Right atrium auricular region (tissue), 2 donors: ENCODE results near the gene TRERF1. TPM values are rescaled to one million over a fixed set of nuclear protein-coding genes. Genes with fewer than 3 reads are reported as not detected.
"Not testable (repeated sequence)": the region's sequence is repeated elsewhere in the genome, so short reads cannot be mapped to it uniquely, and the experiment has no call there.

ENCODE experiments used
- DNase-seq: peaks from one replicate; pipeline ENCODE4 v3.0.0-alpha.2; 2019; ENCODE audit warnings: low spot score
- H3K27ac ChIP-seq, 2 donors: fragments of 200-600 bp; sonication (generic); 1 replicate in 1 of 2; 2 replicates in 1 of 2; pipeline ENCODE4 v1.5.1; 2016 to 2019
- H3K27me3 ChIP-seq, 2 donors: fragments of 200-600 bp; sonication (generic); one replicate each; pipeline versions ENCODE4 v1.5.1 to v1.6.0; 2017 to 2019
- H3K36me3 ChIP-seq: fragments of 200-600 bp; sonication (generic); one replicate; pipeline ENCODE4 v1.5.1; 2016
- H3K4me1 ChIP-seq, 2 donors: fragments of 200-600 bp; sonication (generic); one replicate each; pipeline versions ENCODE4 v1.5.1 to v1.6.0; 2017 to 2019
- H3K4me3 ChIP-seq, 2 donors: fragments of 200-600 bp; sonication (generic); 1 replicate in 1 of 2; 2 replicates in 1 of 2; pipeline ENCODE4 v1.5.1; 2017 to 2019; ENCODE audit warnings: mild to moderate bottlenecking in 1 of 2, moderate library complexity in 1 of 2
- H3K9me3 ChIP-seq, 2 donors: fragments of 200-600 bp; sonication (generic); one replicate each; pipeline ENCODE4 v1.5.1; 2019
- total RNA-seq, 2 donors: library from RNA; depleted of rRNA; stranded (reverse); fragments of >200 nt; gene quantifications; one replicate each; pipeline ENCODE4 v1.1.0, GENCODE V29; 2016
- TF ChIP-seq, protein P1 (sequence below), 2 donors: fragments of 200-600 bp; sonication (generic); IDR thresholded peaks; one replicate each; pipeline ENCODE4 v1.5.1; 2019; ENCODE audit warnings: antibody characterized with exemption in 2 of 2

The TRERF1 gene
- total RNA-seq, 2 donors from 2014 or later, result 1.9 to 2.5 TPM

GRCh38 chr6:42482174-42482573, 30.4 kb upstream of the TRERF1 start:
- H3K36me3 ChIP-seq, result no peaks in the 10 kb centered on the region
- no peak overlapping the region for H3K27ac ChIP-seq
- H3K4me1 ChIP-seq, result no peaks in the 10 kb centered on the region
- no peak for DNase-seq
- TF ChIP-seq, protein P1, sequence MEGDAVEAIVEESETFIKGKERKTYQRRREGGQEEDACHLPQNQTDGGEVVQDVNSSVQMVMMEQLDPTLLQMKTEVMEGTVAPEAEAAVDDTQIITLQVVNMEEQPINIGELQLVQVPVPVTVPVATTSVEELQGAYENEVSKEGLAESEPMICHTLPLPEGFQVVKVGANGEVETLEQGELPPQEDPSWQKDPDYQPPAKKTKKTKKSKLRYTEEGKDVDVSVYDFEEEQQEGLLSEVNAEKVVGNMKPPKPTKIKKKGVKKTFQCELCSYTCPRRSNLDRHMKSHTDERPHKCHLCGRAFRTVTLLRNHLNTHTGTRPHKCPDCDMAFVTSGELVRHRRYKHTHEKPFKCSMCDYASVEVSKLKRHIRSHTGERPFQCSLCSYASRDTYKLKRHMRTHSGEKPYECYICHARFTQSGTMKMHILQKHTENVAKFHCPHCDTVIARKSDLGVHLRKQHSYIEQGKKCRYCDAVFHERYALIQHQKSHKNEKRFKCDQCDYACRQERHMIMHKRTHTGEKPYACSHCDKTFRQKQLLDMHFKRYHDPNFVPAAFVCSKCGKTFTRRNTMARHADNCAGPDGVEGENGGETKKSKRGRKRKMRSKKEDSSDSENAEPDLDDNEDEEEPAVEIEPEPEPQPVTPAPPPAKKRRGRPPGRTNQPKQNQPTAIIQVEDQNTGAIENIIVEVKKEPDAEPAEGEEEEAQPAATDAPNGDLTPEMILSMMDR (IDR thresholded peaks at IDR 0.05), result no peak
- H3K9me3 ChIP-seq, result no peaks in the 10 kb centered on the region
- no peak overlapping the region for H3K4me3 ChIP-seq
- H3K27me3 ChIP-seq, result no peaks in the 10 kb centered on the region

DNA sequence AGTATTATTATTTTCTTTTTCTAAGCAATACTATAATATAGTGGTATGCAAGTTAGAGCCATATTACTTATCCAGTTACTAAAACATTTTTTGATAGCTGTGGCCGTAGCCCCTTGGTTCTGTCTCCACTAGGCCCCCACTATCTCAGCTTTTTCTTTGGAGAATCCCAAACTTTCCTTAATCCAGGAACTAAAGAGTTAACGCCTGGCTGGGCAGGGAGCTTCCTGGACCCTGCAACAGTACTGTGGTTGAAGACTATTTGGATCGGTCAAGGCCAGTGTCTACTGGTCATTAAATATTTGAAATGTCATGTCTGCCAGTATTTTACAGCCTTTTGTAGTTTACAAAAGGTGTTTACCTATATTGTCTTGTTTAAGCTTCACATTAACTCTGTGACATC, 20.0 kb upstream of the TRERF1 start:
- Histone ChIP-seq H3K36me3 (no peaks in the 10 kb centered on the region), H3K27me3 (no peaks in the 10 kb centered on the region), H3K4me1 (no peaks in the 10 kb centered on the region), H3K27ac (no peak overlapping the region), H3K4me3 (no peak overlapping the region), H3K9me3 (peaks cover 7 to 8% of the 10 kb centered on the region in 2 donors)
- DNase-seq, result no peak
- TF ChIP-seq, protein P1 (IDR thresholded peaks at IDR 0.05), result no peak

GRCh38 chr6:42471142-42471541, 19.4 kb upstream of the TRERF1 start:
- Histone ChIP-seq H3K27ac (no peak overlapping the region), H3K9me3 (peaks cover 7 to 8% of the 10 kb centered on the region in 2 donors), H3K4me3 (no peak overlapping the region), H3K36me3 (no peaks in the 10 kb centered on the region), H3K4me1 (no peaks in the 10 kb centered on the region), H3K27me3 (no peaks in the 10 kb centered on the region)
- no peak for DNase-seq
- TF ChIP-seq, protein P1 (IDR thresholded peaks at IDR 0.05), result no peak

- no peaks in the 10 kb centered on the region for H3K4me1 ChIP-seq
- H3K36me3 ChIP-seq, result no peaks in the 10 kb centered on the region
- no peaks in the 10 kb centered on the region for H3K27me3 ChIP-seq
- H3K4me3 ChIP-seq, result no peak overlapping the region
- TF ChIP-seq, protein P1 (IDR thresholded peaks at IDR 0.05), result no peak
- no peak overlapping the region for H3K27ac ChIP-seq
- H3K9me3 ChIP-seq, result peaks cover 7 to 8% of the 10 kb centered on the region in 2 donors
- DNase-seq, result no peak
These were observed 16.5 kb upstream of the TRERF1 start for GRCh38 chr6:42468273-42468672.

- Histone ChIP-seq H3K4me1 (no peaks in the 10 kb centered on the region), H3K36me3 (no peaks in the 10 kb centered on the region), H3K27ac (no peak overlapping the region), H3K27me3 (no peaks in the 10 kb centered on the region), H3K4me3 (no peak overlapping the region), H3K9me3 (peaks cover 7 to 8% of the 10 kb centered on the region in 2 donors)
- DNase-seq, result no peak
- TF ChIP-seq, protein P1 (IDR thresholded peaks at IDR 0.05), result no peak
These were observed 15.9 kb upstream of the TRERF1 start for GRCh38 chr6:42467651-42468050.

DNA sequence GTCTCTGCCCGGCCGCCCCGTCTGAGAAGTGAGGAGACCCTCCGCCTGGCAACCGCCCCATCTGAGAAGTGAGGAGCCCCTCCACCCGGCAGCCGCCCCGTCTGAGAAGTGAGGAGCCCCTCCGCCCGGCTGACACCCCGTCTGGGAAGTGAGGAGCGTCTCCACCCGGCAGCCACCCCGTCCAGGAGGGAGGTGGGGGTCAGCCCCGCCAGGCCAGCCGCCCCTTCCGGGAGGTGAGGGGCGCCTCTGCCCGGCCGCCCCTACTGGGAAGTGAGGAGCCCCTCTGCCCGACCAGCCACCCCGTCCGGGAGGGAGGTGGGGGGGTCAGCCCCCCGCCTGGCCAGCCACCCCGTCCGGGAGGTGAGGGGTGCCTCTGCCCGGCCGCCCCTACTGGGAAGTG, 14.7 kb upstream of the TRERF1 start:
- not testable (repeated sequence) for H3K4me1 ChIP-seq, H3K36me3 ChIP-seq, H3K9me3 ChIP-seq, H3K4me3 ChIP-seq, DNase-seq, H3K27ac ChIP-seq, H3K27me3 ChIP-seq
